SK-N-SH treated with all-trans-retinoic acid at 6 μM for 48 hours (cell line): ENCODE measurements around the gene MTARC1.

Experiments
- ATAC-seq: fragments of 200-7000 bp; cut with Tn5 transposase; 3 replicates; pipeline ENCODE4 v1.9.1; 2020; ENCODE audit warnings: mild to moderate bottlenecking, moderate library complexity
- ARNTL ChIP-seq: fragments of 450-650 bp; formaldehyde crosslinking; IDR thresholded peaks from 2 replicates; pipeline ENCODE4 v1.5.0; 2020; ENCODE audit warnings: low read depth, mild to moderate bottlenecking, moderate library complexity, borderline replicate concordance
- BACH2 ChIP-seq: fragments of 250-450 bp; sonication (Bioruptor Pico); IDR thresholded peaks from 2 replicates; pipeline ENCODE4 v1.9.0; 2021; ENCODE audit warnings: mild to moderate bottlenecking, borderline replicate concordance
- CREB5 ChIP-seq: fragments of 250-450 bp; sonication (Bioruptor Pico); IDR thresholded peaks from 2 replicates; pipeline ENCODE4 v1.5.1; 2020; ENCODE audit warnings: low read depth, mild to moderate bottlenecking, moderate library complexity
- CSDC2 ChIP-seq: fragments of 250-450 bp; sonication (Bioruptor Pico); IDR thresholded peaks from 2 replicates; pipeline ENCODE4 v1.5.0; 2020; ENCODE audit warnings: mild to moderate bottlenecking, moderate library complexity
- ESRRG ChIP-seq: fragments of 250-450 bp; sonication (Bioruptor Pico); IDR thresholded peaks from 2 replicates; pipeline ENCODE4 v1.6.1; 2021; ENCODE audit warnings: mild to moderate bottlenecking
- ISL1 ChIP-seq: fragments of 250-450 bp; sonication (Bioruptor Pico); IDR thresholded peaks from 2 replicates; pipeline ENCODE4 v2.1.2; 2022; ENCODE audit warnings: mild to moderate bottlenecking, moderate library complexity
- OSR1 ChIP-seq: fragments of 250-450 bp; sonication (Bioruptor Pico); IDR thresholded peaks from 2 replicates; pipeline ENCODE4 v1.8.0; 2022; ENCODE audit warnings: moderate library complexity, mild to moderate bottlenecking, inconsistent platforms
- PATZ1 ChIP-seq: fragments of 250-450 bp; sonication (Bioruptor Pico); IDR thresholded peaks from 2 replicates; pipeline ENCODE4 v1.8.0; 2020; ENCODE audit warnings: mild to moderate bottlenecking, moderate library complexity, borderline replicate concordance
- POU6F1 ChIP-seq: fragments of 250-450 bp; sonication (Bioruptor Pico); IDR thresholded peaks from 2 replicates; pipeline ENCODE4 v1.8.0; 2021; ENCODE audit warnings: low read depth, mild to moderate bottlenecking, moderate library complexity, borderline replicate concordance
- PPARA ChIP-seq: fragments of 250-450 bp; sonication (Bioruptor Pico); IDR thresholded peaks from 2 replicates; pipeline ENCODE4 v1.5.0; 2020; ENCODE audit warnings: mild to moderate bottlenecking, borderline replicate concordance
- RARB ChIP-seq: fragments of 250-450 bp; sonication (Bioruptor Pico); IDR thresholded peaks from 2 replicates; pipeline ENCODE4 v1.8.0; 2021; ENCODE audit warnings: mild to moderate bottlenecking, moderate library complexity
- SNAI2 ChIP-seq: fragments of 250-450 bp; sonication (Bioruptor Pico); IDR thresholded peaks from 2 replicates; pipeline ENCODE4 v1.5.0; 2020; ENCODE audit warnings: mild to moderate bottlenecking, moderate library complexity
- TCF4 ChIP-seq: fragments of 250-450 bp; sonication (Bioruptor Pico); IDR thresholded peaks from 2 replicates; pipeline ENCODE4 v1.8.0; 2021; ENCODE audit warnings: mild to moderate bottlenecking, moderate library complexity, borderline replicate concordance
- TSHZ2 ChIP-seq: fragments of 250-450 bp; sonication (Bioruptor Pico); IDR thresholded peaks from 2 replicates; pipeline ENCODE4 v1.5.0; 2020; ENCODE audit warnings: mild to moderate bottlenecking, moderate library complexity
- ZC3H10 ChIP-seq: fragments of 250-450 bp; sonication (Bioruptor Pico); IDR thresholded peaks from 2 replicates; pipeline ENCODE4 v1.5.1; 2021; ENCODE audit warnings: mild to moderate bottlenecking, moderate library complexity
- ZFP3 ChIP-seq: fragments of 250-450 bp; sonication (Bioruptor Pico); IDR thresholded peaks from 2 replicates; pipeline ENCODE4 v1.5.0; 2020; ENCODE audit warnings: mild to moderate bottlenecking, moderate library complexity
- ZFP30 ChIP-seq: fragments of 450-650 bp; formaldehyde crosslinking; IDR thresholded peaks from 2 replicates; pipeline ENCODE4 v1.5.0; 2022; ENCODE audit warnings: mild to moderate bottlenecking, moderate library complexity
- ZNF565 ChIP-seq: fragments of 450-650 bp; formaldehyde crosslinking; conservative IDR thresholded peaks from 2 replicates; pipeline ENCODE4 v1.5.0; 2020; ENCODE audit warnings: low read depth, mild to moderate bottlenecking, moderate library complexity
- ZNF70 ChIP-seq: fragments of 450-650 bp; formaldehyde crosslinking; IDR thresholded peaks from 2 replicates; pipeline ENCODE4 v1.5.0; 2020; ENCODE audit warnings: mild to moderate bottlenecking, moderate library complexity
- ZNF8 ChIP-seq: fragments of 450-650 bp; formaldehyde crosslinking; IDR thresholded peaks from 2 replicates; pipeline ENCODE4 v1.5.0; 2020; ENCODE audit warnings: mild to moderate bottlenecking, moderate library complexity
- TF ChIP-seq, protein P1 (sequence below): fragments of 250-450 bp; sonication (Bioruptor Pico); IDR thresholded peaks from 2 replicates; pipeline ENCODE4 v1.5.1; 2021; ENCODE audit warnings: mild to moderate bottlenecking, moderate library complexity

MTARC1 gene

GRCh38 chr1:220824031-220824989 lies 37.6 kb downstream of the MTARC1 start (continued):
- no peak for TF ChIP-seq TSHZ2
- TF ChIP-seq ZFP30 (CRISPR knock-in tag) = no peak
- no peak for TF ChIP-seq ISL1 (CRISPR knock-in tag)
- no peak for TF ChIP-seq RARB (CRISPR knock-in tag)
- no peak for TF ChIP-seq ZNF70 (CRISPR knock-in tag)
- TF ChIP-seq ZNF565 (CRISPR knock-in tag) = no peak
- TF ChIP-seq, all 23 proteins: peak for 0

DNA sequence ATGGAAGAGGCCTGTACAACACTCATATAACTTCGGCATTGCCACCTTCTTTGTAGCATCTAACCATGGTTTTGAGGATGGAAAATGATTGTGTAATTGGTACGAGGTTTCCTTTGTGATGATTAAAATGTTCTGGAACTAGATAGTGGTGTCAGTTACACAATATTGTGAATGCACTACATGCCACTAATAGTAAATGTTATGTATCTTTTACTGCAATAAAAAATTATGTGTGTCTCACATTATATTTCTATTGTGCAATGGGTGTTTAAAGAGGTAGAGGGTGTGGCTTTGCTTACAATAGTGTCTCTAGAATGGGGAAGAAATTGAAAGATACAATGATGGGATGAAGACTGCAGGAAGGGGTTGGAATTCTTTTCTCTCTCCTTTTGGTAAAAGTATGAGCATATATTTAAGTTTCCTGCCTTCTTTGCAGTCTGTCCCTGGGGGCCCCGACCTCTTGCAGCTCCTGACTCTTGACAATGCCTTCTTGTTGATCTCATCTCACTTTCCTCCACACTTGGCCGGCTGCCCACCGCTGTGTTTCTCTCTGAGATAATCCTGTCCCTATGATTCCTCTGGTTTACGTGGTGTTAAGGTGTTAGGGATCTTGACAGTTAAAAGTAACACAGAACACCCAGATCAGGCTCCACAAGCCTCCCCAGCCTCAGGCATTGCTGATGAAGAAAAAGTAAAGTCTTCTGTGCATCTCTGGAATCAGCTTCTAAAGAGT lies 39.3 kb downstream of the MTARC1 start:
- TF ChIP-seq POU6F1 (CRISPR knock-in tag) = no peak
- no peak for TF ChIP-seq SNAI2 (CRISPR knock-in tag)
- no peak for TF ChIP-seq PATZ1
- no peak for TF ChIP-seq PPARA (CRISPR knock-in tag)
- TF ChIP-seq ESRRG (CRISPR knock-in tag) = no peak
- no peak for TF ChIP-seq OSR1 (CRISPR knock-in tag)
- TF ChIP-seq BACH2 = no peak
- TF ChIP-seq ZFP30 (CRISPR knock-in tag) = no peak
- TF ChIP-seq ARNTL (CRISPR knock-in tag) = no peak
- TF ChIP-seq ZNF565 (CRISPR knock-in tag) = no peak
- no peak for ATAC-seq

DNA sequence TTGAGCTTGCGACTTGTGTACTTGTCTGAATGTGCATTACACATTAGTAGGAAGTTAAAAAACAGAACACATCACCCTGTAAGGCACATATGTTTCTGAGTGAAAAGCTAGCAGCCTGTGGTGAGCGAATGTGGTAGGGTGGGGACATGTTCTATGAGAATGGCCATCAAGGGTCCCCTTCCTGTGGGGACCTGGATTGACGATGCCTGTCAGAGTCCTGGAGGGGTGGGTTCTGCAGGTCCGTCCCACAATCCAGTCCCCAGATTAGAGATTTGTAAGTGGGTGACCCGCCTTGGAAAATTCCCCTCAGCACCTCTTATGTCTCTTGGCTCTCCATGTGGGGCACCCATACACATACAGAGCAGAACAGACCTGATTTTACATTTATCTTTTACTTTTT lies 40.0 kb downstream of the MTARC1 start:
- no peak for ATAC-seq
- no peak for TF ChIP-seq POU6F1 (CRISPR knock-in tag)
- no peak for TF ChIP-seq ZFP3
- TF ChIP-seq TCF4 (CRISPR knock-in tag) = no peak
- no peak for TF ChIP-seq RARB (CRISPR knock-in tag)
- TF ChIP-seq OSR1 (CRISPR knock-in tag) = no peak
- no peak for TF ChIP-seq ZNF70 (CRISPR knock-in tag)
- no peak for TF ChIP-seq ZNF8 (CRISPR knock-in tag)
- no peak for TF ChIP-seq PPARA (CRISPR knock-in tag)
- TF ChIP-seq TSHZ2 = no peak
- no peak for TF ChIP-seq ZNF565 (CRISPR knock-in tag)
- no peak for TF ChIP-seq ZC3H10
- TF ChIP-seq CSDC2 (CRISPR knock-in tag) = no peak
- TF ChIP-seq, protein P1, sequence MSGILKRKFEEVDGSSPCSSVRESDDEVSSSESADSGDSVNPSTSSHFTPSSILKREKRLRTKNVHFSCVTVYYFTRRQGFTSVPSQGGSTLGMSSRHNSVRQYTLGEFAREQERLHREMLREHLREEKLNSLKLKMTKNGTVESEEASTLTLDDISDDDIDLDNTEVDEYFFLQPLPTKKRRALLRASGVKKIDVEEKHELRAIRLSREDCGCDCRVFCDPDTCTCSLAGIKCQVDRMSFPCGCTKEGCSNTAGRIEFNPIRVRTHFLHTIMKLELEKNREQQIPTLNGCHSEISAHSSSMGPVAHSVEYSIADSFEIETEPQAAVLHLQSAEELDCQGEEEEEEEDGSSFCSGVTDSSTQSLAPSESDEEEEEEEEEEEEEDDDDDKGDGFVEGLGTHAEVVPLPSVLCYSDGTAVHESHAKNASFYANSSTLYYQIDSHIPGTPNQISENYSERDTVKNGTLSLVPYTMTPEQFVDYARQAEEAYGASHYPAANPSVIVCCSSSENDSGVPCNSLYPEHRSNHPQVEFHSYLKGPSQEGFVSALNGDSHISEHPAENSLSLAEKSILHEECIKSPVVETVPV (CRISPR knock-in tag) = no peak
- no peak for TF ChIP-seq CREB5 (CRISPR knock-in tag)
- TF ChIP-seq SNAI2 (CRISPR knock-in tag) = no peak
